Vagina (tissue), 2 donors: ENCODE data around the gene CHRM4.

ENCODE experiments used
- CTCF ChIP-seq, 3 experiments: fragments of 450-650 bp in 2 of 3; fragments of 200-600 bp in 1 of 3; sonication (generic) in 1 of 3; IDR thresholded peaks; one replicate each; pipeline ENCODE4 v1.5.1; 2017 to 2019; ENCODE audit warnings: antibody characterized with exemption in 3 of 3, mild to moderate bottlenecking in 2 of 3, moderate library complexity in 2 of 3
- POLR2A ChIP-seq, 2 donors: fragments of 450-650 bp; IDR thresholded peaks; one replicate each; pipeline ENCODE4 v1.6.1; 2017; ENCODE audit warnings: antibody characterized with exemption in 2 of 2, mild to moderate bottlenecking in 2 of 2, moderate library complexity in 2 of 2

- TF ChIP-seq POLR2A (IDR thresholded peaks at IDR 0.05) (no peak), CTCF (IDR thresholded peaks at IDR 0.05) (peak in 2 of 3 experiments; percentile 1 to 18)
Observed at GRCh38 chr11:46382646-46383403, 8.8 kb downstream of the CHRM4 start.
